Testis (tissue), 3 donors: ENCODE results near the gene CLCN6. TPM values are rescaled to one million over a fixed set of nuclear protein-coding genes. Genes with fewer than 3 reads are reported as not detected.

Experiments used
- DNase-seq: peaks from one replicate; pipeline ENCODE4 v3.0.0-alpha.2; 2019
- H3K27ac ChIP-seq, 2 donors: fragments of 200-600 bp; sonication (generic); one replicate each; pipeline ENCODE4 v1.5.1; 2019
- H3K27me3 ChIP-seq: fragments of 200-600 bp; sonication (generic); one replicate; pipeline ENCODE4 v1.5.1; 2019
- H3K36me3 ChIP-seq: fragments of 200-600 bp; sonication (generic); one replicate; pipeline ENCODE4 v1.5.1; 2017; ENCODE audit warnings: low read depth; ENCODE audit errors: missing control alignments
- H3K4me1 ChIP-seq: fragments of 200-600 bp; sonication (generic); one replicate; pipeline ENCODE4 v1.5.1; 2019
- H3K4me3 ChIP-seq, 2 donors: fragments of 200-600 bp; sonication (generic); one replicate each; pipeline ENCODE4 v1.5.1; 2017 to 2019
- H3K9me3 ChIP-seq: fragments of 200-600 bp; sonication (generic); one replicate; pipeline ENCODE4 v1.5.1; 2017
- POLR2A ChIP-seq: fragments of 450-650 bp; IDR thresholded peaks from one replicate; pipeline ENCODE4 v1.6.1; 2017; ENCODE audit warnings: antibody characterized with exemption, mild to moderate bottlenecking, moderate library complexity
- WGBS, 2 donors: methylation state at CpG; one replicate each; pipeline ENCODE4 v1.1.5; 2018; 5-methylcytosine and 5-hydroxymethylcytosine counted together
- intact Hi-C: fragments of 100-400 bp; cut with DNase I; formaldehyde crosslinking; loops from one replicate; pipeline ENCODE4 v1.15.1; 2023; ENCODE audit warnings: low total_unique reads
- polyA plus RNA-seq: library from polyadenylated mRNA; stranded (reverse); fragments of 350-450 nt; fragmentation: Illumina TruSeq; extraction: RNeasy Lipid Tissue Mini Kit (QIAGEN cat#74804); gene quantifications from one replicate; pipeline ENCODE4 v1.2.3, GENCODE V29; 2014; ENCODE audit warnings: low read depth, low replicate concordance; ENCODE audit not compliant: insufficient read depth
- total RNA-seq, 2 donors: library from RNA; depleted of rRNA; stranded (reverse); fragments of >200 nt; gene quantifications; one replicate each; pipeline ENCODE4 v1.2.3, GENCODE V29; 2016
- TF ChIP-seq, protein P1 (sequence below), 3 experiments: fragments of 450-650 bp in 2 of 3; fragments of 200-600 bp in 1 of 3; sonication (generic) in 1 of 3; IDR thresholded peaks; one replicate each; pipeline ENCODE4 v1.5.1; 2016 to 2019; ENCODE audit warnings: antibody characterized with exemption in 3 of 3, mild to moderate bottlenecking in 2 of 3, moderate library complexity in 1 of 3

CLCN6 gene
- total and polyA plus RNA-seq, 3 donors from 2014 or later: 47.9 to 91.7 (median 57.1) TPM

DNA sequence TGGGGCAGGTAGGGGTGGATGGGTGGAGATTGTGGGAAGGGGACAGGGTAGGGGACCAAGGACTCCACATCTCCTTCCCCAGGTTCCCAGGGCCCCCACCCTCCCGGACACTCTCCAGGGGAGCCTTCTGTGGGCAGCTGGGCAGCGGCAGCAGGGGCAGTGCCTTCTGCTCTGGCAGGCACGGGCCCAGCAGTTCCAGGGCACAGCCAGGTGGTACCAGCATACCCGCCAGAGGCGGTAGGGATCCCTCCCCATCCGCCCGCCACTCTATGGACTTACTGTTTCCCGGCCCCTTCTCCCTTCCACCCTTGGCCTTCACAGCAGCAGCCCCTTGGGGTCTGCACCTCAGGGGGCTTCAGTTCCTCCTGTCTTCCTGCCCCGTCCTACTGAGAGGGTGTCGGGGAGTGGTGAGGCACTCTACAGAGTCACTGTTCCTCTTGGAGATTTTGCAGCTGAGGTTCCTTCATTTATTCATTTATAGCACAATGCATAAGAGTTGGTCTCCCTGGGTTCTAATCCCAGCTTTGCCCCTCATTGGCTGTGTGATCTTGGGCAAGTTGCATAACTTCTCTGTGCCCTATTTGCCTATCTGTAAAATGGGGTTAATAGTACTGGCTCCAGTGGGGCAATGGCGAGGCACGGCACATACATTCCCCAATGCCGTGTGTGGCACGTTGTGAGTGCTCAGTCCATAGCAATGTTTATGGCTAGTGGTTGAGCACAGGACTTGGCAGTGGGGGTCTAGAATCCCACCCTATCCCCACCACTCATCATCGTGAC is 27.0 kb upstream of the CLCN6 start:
- Histone ChIP-seq H3K9me3 (no peaks in the 10 kb centered on the region), H3K4me3 (no peak overlapping the region), H3K27ac (no peak overlapping the region), H3K36me3 (no peaks in the 10 kb centered on the region), H3K4me1 (no peaks in the 10 kb centered on the region), H3K27me3 (no peaks in the 10 kb centered on the region)
- intact Hi-C loops: no loop called here
- no peak for DNase-seq
- TF ChIP-seq, protein P1, sequence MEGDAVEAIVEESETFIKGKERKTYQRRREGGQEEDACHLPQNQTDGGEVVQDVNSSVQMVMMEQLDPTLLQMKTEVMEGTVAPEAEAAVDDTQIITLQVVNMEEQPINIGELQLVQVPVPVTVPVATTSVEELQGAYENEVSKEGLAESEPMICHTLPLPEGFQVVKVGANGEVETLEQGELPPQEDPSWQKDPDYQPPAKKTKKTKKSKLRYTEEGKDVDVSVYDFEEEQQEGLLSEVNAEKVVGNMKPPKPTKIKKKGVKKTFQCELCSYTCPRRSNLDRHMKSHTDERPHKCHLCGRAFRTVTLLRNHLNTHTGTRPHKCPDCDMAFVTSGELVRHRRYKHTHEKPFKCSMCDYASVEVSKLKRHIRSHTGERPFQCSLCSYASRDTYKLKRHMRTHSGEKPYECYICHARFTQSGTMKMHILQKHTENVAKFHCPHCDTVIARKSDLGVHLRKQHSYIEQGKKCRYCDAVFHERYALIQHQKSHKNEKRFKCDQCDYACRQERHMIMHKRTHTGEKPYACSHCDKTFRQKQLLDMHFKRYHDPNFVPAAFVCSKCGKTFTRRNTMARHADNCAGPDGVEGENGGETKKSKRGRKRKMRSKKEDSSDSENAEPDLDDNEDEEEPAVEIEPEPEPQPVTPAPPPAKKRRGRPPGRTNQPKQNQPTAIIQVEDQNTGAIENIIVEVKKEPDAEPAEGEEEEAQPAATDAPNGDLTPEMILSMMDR (IDR thresholded peaks at IDR 0.05): no peak
- WGBS, 2 donors: 84 to 93% methylated on average over 9 to 14 of the region's 15 CpGs

DNA sequence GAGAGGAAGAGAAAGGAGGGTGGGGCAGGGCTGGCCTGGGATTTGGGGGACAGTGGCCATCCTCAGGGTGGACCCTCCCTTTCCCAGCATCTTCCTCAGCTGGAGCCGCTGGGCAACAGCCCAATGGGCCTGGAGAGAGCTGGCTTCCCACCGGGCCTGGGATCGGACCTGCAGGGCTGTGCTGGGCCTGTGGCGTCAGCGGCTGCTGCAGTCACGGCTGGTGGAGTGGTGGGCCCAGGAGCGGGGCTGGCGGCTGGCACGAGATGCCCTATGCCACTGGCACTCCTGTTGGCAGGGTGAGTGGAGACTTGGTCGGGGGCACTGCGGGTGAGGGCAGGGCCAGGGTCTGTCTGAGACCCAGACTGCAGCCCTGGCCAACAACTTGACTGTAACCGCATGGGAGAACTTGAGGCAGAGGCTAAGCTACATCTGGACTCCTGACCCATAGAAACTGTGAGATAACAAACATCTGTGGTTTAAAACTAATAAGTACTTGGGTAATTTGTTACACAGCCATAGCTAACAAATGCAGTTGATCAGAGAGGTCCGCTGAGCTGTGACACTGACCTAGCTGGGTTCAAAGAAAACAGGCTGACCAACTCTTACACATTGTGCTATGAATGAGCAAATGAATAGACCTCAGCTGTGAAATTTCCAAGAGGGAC is 26.1 kb upstream of the CLCN6 start:
- Histone ChIP-seq H3K27me3 (no peaks in the 10 kb centered on the region), H3K27ac (no peak overlapping the region), H3K4me3 (no peak overlapping the region), H3K36me3 (no peaks in the 10 kb centered on the region), H3K9me3 (no peaks in the 10 kb centered on the region), H3K4me1 (peaks cover 6% of the 10 kb centered on the region)
- no peak for TF ChIP-seq POLR2A
- TF ChIP-seq, protein P1 (IDR thresholded peaks at IDR 0.05): no peak
- DNase-seq: no peak
- WGBS, 2 donors: 85 to 94% methylated on average over 4 to 11 of the region's 13 CpGs
- intact Hi-C loops: no loop called here

DNA sequence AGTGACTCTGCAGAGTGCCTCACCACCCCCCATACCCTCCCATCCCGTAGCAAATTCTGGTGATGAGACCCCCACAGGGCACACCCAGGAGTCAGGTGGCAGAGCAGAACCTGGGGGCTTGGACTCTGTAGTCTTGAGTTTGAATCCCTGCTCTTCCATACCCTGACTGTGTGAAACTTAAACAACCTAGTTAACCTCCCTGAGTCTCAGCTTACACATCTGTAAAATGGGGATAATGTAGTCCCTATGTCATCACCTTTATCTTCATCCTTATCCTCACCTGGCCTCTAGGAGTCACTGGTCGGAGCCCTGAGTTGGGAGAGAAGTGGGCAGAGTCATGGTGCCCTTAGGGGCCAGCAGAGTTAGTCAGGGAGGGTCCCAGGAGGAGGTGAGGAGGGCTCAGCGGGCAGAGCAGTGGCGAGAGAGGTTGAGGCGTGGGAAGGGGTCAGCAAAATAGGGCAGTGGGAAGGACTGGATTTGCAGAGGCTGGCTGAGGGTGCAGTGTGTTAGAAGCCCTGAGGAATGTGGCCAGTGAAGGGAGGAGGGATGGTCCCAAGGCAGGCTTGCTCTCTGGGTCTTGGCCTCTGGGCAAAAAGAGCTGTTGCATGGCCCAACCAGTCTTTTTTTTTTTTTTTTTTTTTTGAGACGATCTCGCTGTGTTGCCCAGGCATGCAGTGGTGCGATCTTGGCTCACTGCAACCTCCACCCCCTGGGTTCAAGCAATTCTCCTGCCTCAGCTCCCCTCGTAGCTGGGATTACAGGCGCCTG is 25.4 kb upstream of the CLCN6 start:
- Histone ChIP-seq H3K27ac (no peak overlapping the region), H3K27me3 (no peaks in the 10 kb centered on the region), H3K36me3 (no peaks in the 10 kb centered on the region), H3K9me3 (no peaks in the 10 kb centered on the region), H3K4me1 (peaks cover 13% of the 10 kb centered on the region), H3K4me3 (no peak overlapping the region)
- no peak for DNase-seq
- WGBS, 2 donors: 69 to 77% methylated on average over 10 of the region's 10 CpGs
- TF ChIP-seq, protein P1 (IDR thresholded peaks at IDR 0.05): no peak
- TF ChIP-seq POLR2A: no peak
- intact Hi-C loops: no loop called here

DNA sequence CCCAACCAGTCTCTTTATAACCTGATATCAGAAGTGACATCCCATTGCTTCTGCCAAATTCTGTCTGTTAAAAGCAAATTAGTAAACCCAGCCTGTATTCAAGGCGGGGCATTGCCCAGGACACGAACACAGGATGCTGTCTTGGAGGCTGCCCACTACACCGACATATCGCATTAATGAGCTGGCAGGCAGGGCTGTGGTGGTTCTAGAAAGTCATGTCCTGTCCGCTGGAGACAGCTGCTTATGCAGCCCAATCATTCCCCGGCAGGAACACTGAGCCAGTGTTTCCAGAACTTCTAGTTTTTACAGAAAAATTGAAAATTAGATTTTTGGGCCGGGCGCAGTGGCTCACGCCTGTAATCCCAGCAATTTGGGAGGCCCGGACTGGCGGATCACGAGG is 24.7 kb upstream of the CLCN6 start:
- TF ChIP-seq, protein P1 (IDR thresholded peaks at IDR 0.05): no peak
- intact Hi-C loops: no loop called here

More for the DNA sequence above, 24.7 kb upstream of the CLCN6 start:
- peak overlapping the region in 1 of 2 donors; percentile 45 for H3K27ac ChIP-seq
- peaks cover 14% of the 10 kb centered on the region for H3K4me1 ChIP-seq
- H3K27me3 ChIP-seq: no peaks in the 10 kb centered on the region
- H3K36me3 ChIP-seq: no peaks in the 10 kb centered on the region
- WGBS, 2 donors: 59 to 64% methylated on average over 5 to 12 of the region's 12 CpGs
- H3K9me3 ChIP-seq: no peaks in the 10 kb centered on the region
- no peak overlapping the region for H3K4me3 ChIP-seq
- peak; percentile 45 for DNase-seq
